Liver (tissue), 9 donors: ENCODE data around the gene CA10. TPM values are rescaled to one million over a fixed set of nuclear protein-coding genes. Genes with fewer than 3 reads are reported as not detected.

Experiments
- DNase-seq: peaks from one replicate; pipeline ENCODE4 v3.0.0-alpha.2; 2017; ENCODE audit warnings: low spot score
- H3K27ac ChIP-seq, 2 donors: one replicate each; pipeline ENCODE4 v1.7.0; 2013; ENCODE audit warnings: inconsistent platforms in 2 of 2, low read length in 2 of 2, control low read depth in 1 of 2, low read depth in 1 of 2, mild to moderate bottlenecking in 1 of 2
- H3K27me3 ChIP-seq, 4 donors: one replicate each; pipeline versions ENCODE4 v1.6.1 to v1.7.0; 2013; ENCODE audit warnings: low read length in 3 of 4, inconsistent platforms in 1 of 4, mild to moderate bottlenecking in 1 of 4, moderate library complexity in 1 of 4; ENCODE audit not compliant: control insufficient read depth in 4 of 4, insufficient read depth in 4 of 4
- H3K36me3 ChIP-seq, 4 donors: one replicate each; pipeline versions ENCODE4 v1.6.1 to v1.7.0; 2013; ENCODE audit warnings: low read length in 3 of 4, mild to moderate bottlenecking in 3 of 4, low read depth in 1 of 4, moderate library complexity in 1 of 4; ENCODE audit not compliant: control insufficient read depth in 4 of 4, insufficient read depth in 3 of 4
- H3K4me1 ChIP-seq, 4 donors: one replicate each; pipeline versions ENCODE4 v1.6.1 to v1.7.0; 2013; ENCODE audit warnings: low read length in 3 of 4, mild to moderate bottlenecking in 3 of 4, moderate library complexity in 1 of 4; ENCODE audit not compliant: control insufficient read depth in 4 of 4, insufficient read depth in 4 of 4
- H3K4me3 ChIP-seq, 3 donors: one replicate each; pipeline versions ENCODE4 v1.6.1 to v1.7.0; 2013; ENCODE audit warnings: low read length in 3 of 3, control low read depth in 1 of 3, low read depth in 1 of 3, mild to moderate bottlenecking in 1 of 3
- H3K9ac ChIP-seq, 2 donors: one replicate each; pipeline ENCODE4 v1.7.0; 2013; ENCODE audit warnings: low read length in 2 of 2, mild to moderate bottlenecking in 2 of 2, moderate library complexity in 2 of 2, control low read depth in 1 of 2, low read depth in 1 of 2
- H3K9me3 ChIP-seq, 4 donors: one replicate each; pipeline versions ENCODE4 v1.6.1 to v1.7.0; 2013; ENCODE audit warnings: low read length in 3 of 4; ENCODE audit not compliant: control insufficient read depth in 4 of 4
- FOXA1 ChIP-seq: IDR thresholded peaks from 2 replicates; pipeline ENCODE4 v1.6.1; 2016; ENCODE audit warnings: antibody characterized with exemption
- FOXA2 ChIP-seq: IDR thresholded peaks from 2 replicates; pipeline ENCODE4 v1.6.1; 2016; ENCODE audit warnings: antibody characterized with exemption
- HNF4G ChIP-seq: IDR thresholded peaks from 2 replicates; pipeline ENCODE4 v1.6.1; 2016; ENCODE audit warnings: antibody characterized with exemption
- JUND ChIP-seq, 2 donors: IDR thresholded peaks; 2 replicates each; pipeline ENCODE4 v1.6.1; 2016; ENCODE audit warnings: antibody characterized with exemption in 2 of 2
- NR2F2 ChIP-seq: IDR thresholded peaks from 2 replicates; pipeline ENCODE4 v1.6.1; 2016; ENCODE audit warnings: antibody characterized with exemption
- RAD21 ChIP-seq, 2 donors: IDR thresholded peaks; 2 replicates each; pipeline ENCODE4 v1.6.1; 2016; ENCODE audit warnings: antibody characterized with exemption in 2 of 2, mild to moderate bottlenecking in 2 of 2
- SP1 ChIP-seq: IDR thresholded peaks from 2 replicates; pipeline ENCODE4 v1.6.1; 2018; ENCODE audit warnings: antibody characterized with exemption, mild to moderate bottlenecking
- TAF1 ChIP-seq: conservative IDR thresholded peaks from 2 replicates; pipeline ENCODE4 v1.6.1; 2016; ENCODE audit warnings: antibody characterized with exemption, mild to moderate bottlenecking
- YY1 ChIP-seq: IDR thresholded peaks from 2 replicates; pipeline ENCODE4 v1.6.1; 2016; ENCODE audit warnings: antibody characterized with exemption, mild to moderate bottlenecking
- WGBS: extraction: QIAGEN DNeasy Blood & Tissue Kit; methylation state at CpG from one replicate; pipeline ENCODE4 v1.1.7; 2013; 5-methylcytosine and 5-hydroxymethylcytosine counted together
- polyA plus RNA-seq, 2 donors: library from polyadenylated mRNA; stranded (reverse) in 1 of 2; unstranded in 1 of 2; fragments of 200-250 nt in 1 of 2; fragments of >200 nt in 1 of 2; fragmentation: Nextera tagmentation in 1 of 2; extraction: Ambion mirVana in 1 of 2; gene quantifications; one replicate each; pipeline versions ENCODE4 v1.2.1 to v1.2.3, GENCODE V29; 2013 to 2015
- total RNA-seq, 2 donors: library from RNA; depleted of rRNA; stranded (reverse); fragments of >200 nt; gene quantifications; one replicate each; pipeline ENCODE4 v1.2.3, GENCODE V29; 2014
- TF ChIP-seq, protein P1 (sequence below): IDR thresholded peaks from 2 replicates; pipeline ENCODE4 v1.6.1; 2016; ENCODE audit warnings: antibody characterized with exemption
- TF ChIP-seq, protein P2 (sequence below): IDR thresholded peaks from 2 replicates; pipeline ENCODE4 v1.6.1; 2016; ENCODE audit warnings: antibody characterized with exemption
- TF ChIP-seq, protein P3 (sequence below): IDR thresholded peaks from 2 replicates; pipeline ENCODE4 v1.6.1; 2016; ENCODE audit warnings: antibody characterized with exemption
- TF ChIP-seq, protein P4 (sequence below): IDR thresholded peaks from 2 replicates; pipeline ENCODE4 v1.6.1; 2016; ENCODE audit warnings: antibody characterized with exemption, mild to moderate bottlenecking
- TF ChIP-seq, protein P5 (sequence below): fragments of 150-350 bp; IDR thresholded peaks from 2 replicates; pipeline ENCODE4 v1.5.1; 2017; ENCODE audit warnings: improper control_type of control experiment, low read depth, low read length; ENCODE audit not compliant: missing input control
- donor health status: healthy.
- donor health status: healthy.
- donor health status: healthy.
- donor health status: healthy.
- donor health status: healthy.

CA10 gene
- total and polyA plus RNA-seq, 4 donors: 0.05 TPM; not detected in 3

DNA sequence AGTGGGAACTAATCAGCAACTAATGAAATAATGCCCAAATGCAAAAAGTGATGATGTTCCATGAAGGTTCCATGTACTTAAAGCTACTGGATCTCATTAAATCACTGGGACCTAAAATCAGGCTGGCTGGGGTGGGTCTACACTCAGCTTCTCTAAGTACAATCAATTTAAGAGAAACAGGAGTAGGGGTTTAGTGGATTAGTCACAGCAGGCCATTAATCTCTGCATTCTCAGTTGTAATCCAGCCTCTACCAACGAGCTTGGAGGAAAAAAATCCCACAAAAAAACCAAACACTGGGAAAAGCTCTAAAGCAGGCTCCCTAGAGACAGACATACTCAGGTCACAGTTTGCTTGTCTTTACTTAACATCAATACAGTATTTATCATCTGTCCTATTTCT, 15.0 kb downstream of the CA10 start:
- H3K27me3 ChIP-seq: no peaks in the 10 kb centered on the region
- H3K27ac ChIP-seq: no peak overlapping the region
- TF ChIP-seq NR2F2: no peak
- TF ChIP-seq, protein P1, sequence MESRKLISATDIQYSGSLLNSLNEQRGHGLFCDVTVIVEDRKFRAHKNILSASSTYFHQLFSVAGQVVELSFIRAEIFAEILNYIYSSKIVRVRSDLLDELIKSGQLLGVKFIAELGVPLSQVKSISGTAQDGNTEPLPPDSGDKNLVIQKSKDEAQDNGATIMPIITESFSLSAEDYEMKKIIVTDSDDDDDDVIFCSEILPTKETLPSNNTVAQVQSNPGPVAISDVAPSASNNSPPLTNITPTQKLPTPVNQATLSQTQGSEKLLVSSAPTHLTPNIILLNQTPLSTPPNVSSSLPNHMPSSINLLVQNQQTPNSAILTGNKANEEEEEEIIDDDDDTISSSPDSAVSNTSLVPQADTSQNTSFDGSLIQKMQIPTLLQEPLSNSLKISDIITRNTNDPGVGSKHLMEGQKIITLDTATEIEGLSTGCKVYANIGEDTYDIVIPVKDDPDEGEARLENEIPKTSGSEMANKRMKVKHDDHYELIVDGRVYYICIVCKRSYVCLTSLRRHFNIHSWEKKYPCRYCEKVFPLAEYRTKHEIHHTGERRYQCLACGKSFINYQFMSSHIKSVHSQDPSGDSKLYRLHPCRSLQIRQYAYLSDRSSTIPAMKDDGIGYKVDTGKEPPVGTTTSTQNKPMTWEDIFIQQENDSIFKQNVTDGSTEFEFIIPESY: no peak
- TF ChIP-seq SP1: no peak
- TF ChIP-seq, protein P2, sequence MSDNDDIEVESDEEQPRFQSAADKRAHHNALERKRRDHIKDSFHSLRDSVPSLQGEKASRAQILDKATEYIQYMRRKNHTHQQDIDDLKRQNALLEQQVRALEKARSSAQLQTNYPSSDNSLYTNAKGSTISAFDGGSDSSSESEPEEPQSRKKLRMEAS: no peak
- TF ChIP-seq YY1: no peak
- no peak for TF ChIP-seq HNF4G
- TF ChIP-seq, protein P3, sequence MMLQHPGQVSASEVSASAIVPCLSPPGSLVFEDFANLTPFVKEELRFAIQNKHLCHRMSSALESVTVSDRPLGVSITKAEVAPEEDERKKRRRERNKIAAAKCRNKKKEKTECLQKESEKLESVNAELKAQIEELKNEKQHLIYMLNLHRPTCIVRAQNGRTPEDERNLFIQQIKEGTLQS: no peak
- no peak for TF ChIP-seq TAF1
- no peak for TF ChIP-seq RAD21 (IDR thresholded peaks at IDR 0.05)
- H3K4me1 ChIP-seq: no peaks in the 10 kb centered on the region
- no peak for DNase-seq
- no peaks in the 10 kb centered on the region for H3K36me3 ChIP-seq
- H3K9me3 ChIP-seq: no peaks in the 10 kb centered on the region
- H3K4me3 ChIP-seq: no peak overlapping the region
- WGBS: 26% methylated on average over 1 of the region's 1 CpG
- no peak overlapping the region for H3K9ac ChIP-seq

DNA sequence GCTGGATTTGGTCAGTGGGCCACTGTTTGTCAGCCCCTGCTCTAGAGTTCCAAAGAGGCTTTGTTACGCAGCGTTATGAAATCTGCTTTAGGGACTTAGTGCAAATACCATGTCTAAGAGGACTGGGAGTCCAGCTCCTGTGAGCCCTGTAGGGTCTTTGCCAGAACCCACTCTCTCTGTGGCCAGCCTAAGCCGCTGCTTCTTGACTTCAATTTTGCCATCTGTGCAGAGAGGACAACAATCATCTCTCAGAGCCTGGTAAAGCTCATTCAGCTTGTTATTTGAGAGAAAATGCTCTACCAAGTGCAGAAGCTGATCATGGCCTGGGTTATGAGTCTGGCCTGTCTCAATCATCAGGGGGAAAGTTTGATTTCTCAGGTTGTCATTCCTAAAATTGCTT, 17.9 kb downstream of the CA10 start:
- H3K9ac ChIP-seq: no peak overlapping the region
- H3K36me3 ChIP-seq: no peaks in the 10 kb centered on the region
- no peaks in the 10 kb centered on the region for H3K9me3 ChIP-seq
- no peaks in the 10 kb centered on the region for H3K4me1 ChIP-seq
- peaks cover 0 to 2% (median 1%) of the 10 kb centered on the region in 4 donors for H3K27me3 ChIP-seq
- TF ChIP-seq, protein P4, sequence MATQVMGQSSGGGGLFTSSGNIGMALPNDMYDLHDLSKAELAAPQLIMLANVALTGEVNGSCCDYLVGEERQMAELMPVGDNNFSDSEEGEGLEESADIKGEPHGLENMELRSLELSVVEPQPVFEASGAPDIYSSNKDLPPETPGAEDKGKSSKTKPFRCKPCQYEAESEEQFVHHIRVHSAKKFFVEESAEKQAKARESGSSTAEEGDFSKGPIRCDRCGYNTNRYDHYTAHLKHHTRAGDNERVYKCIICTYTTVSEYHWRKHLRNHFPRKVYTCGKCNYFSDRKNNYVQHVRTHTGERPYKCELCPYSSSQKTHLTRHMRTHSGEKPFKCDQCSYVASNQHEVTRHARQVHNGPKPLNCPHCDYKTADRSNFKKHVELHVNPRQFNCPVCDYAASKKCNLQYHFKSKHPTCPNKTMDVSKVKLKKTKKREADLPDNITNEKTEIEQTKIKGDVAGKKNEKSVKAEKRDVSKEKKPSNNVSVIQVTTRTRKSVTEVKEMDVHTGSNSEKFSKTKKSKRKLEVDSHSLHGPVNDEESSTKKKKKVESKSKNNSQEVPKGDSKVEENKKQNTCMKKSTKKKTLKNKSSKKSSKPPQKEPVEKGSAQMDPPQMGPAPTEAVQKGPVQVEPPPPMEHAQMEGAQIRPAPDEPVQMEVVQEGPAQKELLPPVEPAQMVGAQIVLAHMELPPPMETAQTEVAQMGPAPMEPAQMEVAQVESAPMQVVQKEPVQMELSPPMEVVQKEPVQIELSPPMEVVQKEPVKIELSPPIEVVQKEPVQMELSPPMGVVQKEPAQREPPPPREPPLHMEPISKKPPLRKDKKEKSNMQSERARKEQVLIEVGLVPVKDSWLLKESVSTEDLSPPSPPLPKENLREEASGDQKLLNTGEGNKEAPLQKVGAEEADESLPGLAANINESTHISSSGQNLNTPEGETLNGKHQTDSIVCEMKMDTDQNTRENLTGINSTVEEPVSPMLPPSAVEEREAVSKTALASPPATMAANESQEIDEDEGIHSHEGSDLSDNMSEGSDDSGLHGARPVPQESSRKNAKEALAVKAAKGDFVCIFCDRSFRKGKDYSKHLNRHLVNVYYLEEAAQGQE: no peak
- TF ChIP-seq HNF4G (no peak), JUND (IDR thresholded peaks at IDR 0.05) (no peak), TAF1 (no peak), SP1 (no peak), YY1 (no peak), NR2F2 (no peak)
- H3K27ac ChIP-seq: no peak overlapping the region
- 77% methylated on average over 3 of the region's 3 CpGs for WGBS
- no peak overlapping the region for H3K4me3 ChIP-seq
- DNase-seq: no peak

DNA sequence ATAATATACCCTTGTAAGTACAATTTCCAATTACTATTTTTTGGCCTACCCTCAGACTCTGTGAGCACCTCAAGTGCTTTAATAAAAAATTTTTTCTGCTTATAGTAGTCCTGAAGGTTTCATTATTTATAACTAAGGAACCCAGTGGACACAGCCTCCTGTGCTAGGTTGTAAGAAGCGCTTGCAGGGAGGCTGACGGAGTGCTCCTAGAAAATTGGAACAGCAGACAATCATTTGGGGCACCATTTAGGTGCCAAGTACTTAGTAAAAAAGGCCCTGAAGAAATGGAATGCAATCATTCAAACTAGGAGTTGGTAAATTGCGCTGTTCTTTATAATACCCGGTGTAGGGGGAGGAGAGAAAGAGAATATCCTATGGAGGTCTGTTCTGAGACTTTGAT, 19.8 kb downstream of the CA10 start:
- Histone ChIP-seq H3K27ac (no peak overlapping the region), H3K36me3 (no peaks in the 10 kb centered on the region), H3K27me3 (peaks cover 0 to 2% (median 1%) of the 10 kb centered on the region in 4 donors), H3K9ac (no peak overlapping the region), H3K4me3 (no peak overlapping the region), H3K4me1 (no peaks in the 10 kb centered on the region), H3K9me3 (no peaks in the 10 kb centered on the region)
- DNase-seq: no peak
- 90% methylated on average over 4 of the region's 4 CpGs for WGBS
- TF ChIP-seq YY1: no peak
- TF ChIP-seq SP1: no peak
- no peak for TF ChIP-seq FOXA2
- TF ChIP-seq, protein P4: no peak
- no peak for TF ChIP-seq NR2F2
- no peak for TF ChIP-seq RAD21 (IDR thresholded peaks at IDR 0.05)
- TF ChIP-seq, protein P1: no peak
- TF ChIP-seq FOXA1: no peak
- TF ChIP-seq TAF1: no peak
- TF ChIP-seq, protein P5, sequence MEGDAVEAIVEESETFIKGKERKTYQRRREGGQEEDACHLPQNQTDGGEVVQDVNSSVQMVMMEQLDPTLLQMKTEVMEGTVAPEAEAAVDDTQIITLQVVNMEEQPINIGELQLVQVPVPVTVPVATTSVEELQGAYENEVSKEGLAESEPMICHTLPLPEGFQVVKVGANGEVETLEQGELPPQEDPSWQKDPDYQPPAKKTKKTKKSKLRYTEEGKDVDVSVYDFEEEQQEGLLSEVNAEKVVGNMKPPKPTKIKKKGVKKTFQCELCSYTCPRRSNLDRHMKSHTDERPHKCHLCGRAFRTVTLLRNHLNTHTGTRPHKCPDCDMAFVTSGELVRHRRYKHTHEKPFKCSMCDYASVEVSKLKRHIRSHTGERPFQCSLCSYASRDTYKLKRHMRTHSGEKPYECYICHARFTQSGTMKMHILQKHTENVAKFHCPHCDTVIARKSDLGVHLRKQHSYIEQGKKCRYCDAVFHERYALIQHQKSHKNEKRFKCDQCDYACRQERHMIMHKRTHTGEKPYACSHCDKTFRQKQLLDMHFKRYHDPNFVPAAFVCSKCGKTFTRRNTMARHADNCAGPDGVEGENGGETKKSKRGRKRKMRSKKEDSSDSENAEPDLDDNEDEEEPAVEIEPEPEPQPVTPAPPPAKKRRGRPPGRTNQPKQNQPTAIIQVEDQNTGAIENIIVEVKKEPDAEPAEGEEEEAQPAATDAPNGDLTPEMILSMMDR: no peak
